Measurements from ENCODE around the gene TRIM44.

Gene TRIM44

GRCh38 chr11:35717520-35717919 is 54.9 kb downstream of the TRIM44 start:
- DNase-seq (ENCODE audit: low read depth), result no peak

GRCh38 chr11:35721651-35722282 is 59.2 kb downstream of the TRIM44 start:
- no peak for DNase-seq (ENCODE audit: low read depth)

DNA sequence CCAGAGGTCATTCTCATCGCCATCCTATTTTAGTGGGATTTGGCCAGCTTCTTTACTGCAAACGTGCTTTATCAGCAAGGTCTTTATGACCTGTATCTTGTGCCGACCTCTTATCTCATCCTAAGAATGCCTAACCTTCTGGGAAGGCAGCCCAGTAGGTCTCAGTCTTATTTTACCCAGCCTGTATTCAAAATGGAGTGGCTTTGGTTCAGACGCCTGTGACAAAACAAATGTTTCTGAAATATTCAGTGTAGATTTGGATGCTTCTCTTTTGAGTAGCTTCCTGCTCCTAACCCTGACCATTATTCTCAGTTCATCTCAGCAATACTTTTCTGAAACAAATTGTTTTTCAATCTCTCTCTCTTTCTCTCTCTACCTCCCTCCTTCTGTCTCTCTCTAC is 60.1 kb downstream of the TRIM44 start:
- DNase-seq (ENCODE audit: low read depth), result no peak

DNA sequence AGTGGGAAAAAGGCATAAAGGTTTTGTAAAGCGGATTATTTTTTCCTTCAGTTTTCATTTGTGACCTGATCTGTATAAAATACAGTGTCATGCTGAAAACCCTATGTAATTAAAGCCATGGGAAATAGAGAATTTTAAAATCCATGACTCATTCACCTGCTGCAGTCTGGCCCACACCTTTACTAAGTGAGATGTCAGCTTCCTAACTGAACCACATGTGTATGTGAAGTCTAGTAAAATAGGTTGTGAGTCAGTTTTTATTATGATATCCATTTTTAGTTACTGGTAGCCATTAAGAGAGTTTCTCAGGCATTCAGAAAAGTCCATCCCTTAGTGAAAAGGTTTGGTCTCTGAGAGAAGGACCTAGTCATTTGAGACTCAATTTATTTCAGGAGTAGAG is 60.9 kb downstream of the TRIM44 start:
- no peak for DNase-seq (ENCODE audit: low read depth)

DNA sequence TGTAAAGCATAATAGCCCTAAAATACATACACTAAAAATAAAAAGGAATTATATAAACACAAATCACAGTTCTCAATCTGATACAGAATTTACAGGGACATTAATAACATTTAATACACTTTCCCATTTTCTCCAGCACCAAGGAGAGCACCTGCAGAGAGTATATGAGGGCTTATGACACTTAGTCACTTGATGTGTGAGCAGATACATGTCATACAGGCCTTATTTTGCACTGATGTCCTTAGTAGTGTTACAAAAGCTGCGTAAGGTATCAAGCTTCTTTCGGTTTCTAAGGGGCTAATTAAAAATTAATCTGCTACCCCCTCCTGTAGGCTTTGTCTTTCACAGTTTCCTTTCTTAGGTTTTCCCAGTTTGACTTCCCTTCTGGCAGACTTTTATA is 61.3 kb downstream of the TRIM44 start:
- no peak for DNase-seq (ENCODE audit: low read depth)

- DNase-seq (ENCODE audit: low read depth), result no peak
Observed at GRCh38 chr11:35725885-35726284, 63.3 kb downstream of the TRIM44 start.

DNA sequence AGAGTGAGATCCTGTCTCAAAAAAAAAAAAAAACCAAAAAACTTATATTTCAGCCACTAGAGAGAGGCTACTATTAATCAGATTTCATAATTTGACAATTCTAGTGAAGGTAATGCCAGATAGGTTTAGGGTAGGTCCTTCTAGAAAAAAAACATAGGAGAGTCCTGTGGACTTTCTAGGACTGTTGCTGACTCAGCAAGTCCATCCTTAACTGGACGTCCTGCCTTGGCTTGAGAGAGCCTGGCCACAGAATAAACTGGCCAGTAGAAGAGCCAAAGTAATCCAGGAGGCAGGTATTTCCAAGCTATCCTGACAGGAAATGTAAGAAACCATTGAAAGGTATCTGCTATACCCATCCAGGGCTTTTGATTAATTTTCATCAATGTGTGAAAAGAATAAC is 64.6 kb downstream of the TRIM44 start:
- no peak for DNase-seq (ENCODE audit: low read depth)

GRCh38 chr11:35730254-35730653 is 67.7 kb downstream of the TRIM44 start:
- DNase-seq (ENCODE audit: low read depth), result no peak

DNA sequence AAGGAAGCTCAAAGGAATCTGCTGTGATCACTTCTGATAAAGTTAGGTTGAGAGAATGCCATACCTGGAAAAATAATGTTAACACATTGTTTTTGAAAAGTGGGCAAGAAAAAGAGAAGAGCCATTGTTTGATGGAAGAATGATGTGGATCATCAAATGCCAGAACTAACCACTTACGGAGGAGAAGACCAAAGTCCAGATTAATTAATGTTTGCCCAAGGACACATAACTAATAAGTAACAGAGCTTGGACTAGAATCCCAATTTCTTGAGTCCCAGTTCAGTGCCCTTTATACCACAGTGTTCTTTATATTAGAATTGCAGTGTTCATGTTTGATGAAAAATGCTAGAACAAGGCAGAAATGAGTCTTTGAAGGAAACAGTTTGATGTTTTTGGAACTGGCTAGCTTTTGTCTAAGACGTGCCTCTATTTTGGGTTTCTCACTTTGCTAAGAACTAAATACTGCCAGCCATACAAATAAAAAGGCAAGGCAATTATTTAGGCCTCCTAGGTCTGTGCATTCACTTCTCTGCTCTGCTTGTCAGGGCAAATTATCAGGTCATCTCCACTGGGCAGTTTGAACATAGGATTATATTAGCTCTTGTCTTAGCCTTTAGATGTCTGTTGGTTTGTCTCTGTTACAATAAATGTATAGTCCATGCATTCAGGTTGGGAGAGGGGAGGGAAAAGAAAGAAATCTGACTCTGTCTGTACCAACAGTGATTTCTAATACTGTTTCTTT is 72.3 kb downstream of the TRIM44 start:
- no peak for DNase-seq (ENCODE audit: low read depth)

DNA sequence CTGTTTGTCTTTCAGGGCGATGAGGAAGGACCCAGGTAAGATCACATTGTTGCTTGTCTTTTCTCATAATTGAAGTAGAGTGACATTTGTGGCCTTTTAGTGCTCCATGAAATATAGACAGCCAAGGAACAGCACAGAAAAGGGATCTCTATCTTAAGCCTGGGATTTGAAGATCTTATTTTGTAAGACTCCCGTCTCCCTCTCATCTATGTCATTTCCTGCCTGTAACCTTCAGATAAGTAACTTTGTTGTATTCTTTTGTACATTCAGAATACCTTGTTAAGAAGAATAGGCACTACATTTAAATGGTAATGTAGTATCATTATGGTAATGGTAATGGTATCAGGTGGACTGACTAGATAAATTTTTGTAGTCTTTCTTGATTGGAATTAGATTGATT is 72.8 kb downstream of the TRIM44 start:
- no peak for DNase-seq (ENCODE audit: low read depth)

GRCh38 chr11:35735903-35736302 is 73.3 kb downstream of the TRIM44 start:
- no peak for DNase-seq (ENCODE audit: low read depth)

GRCh38 chr11:35736952-35737351 is 74.4 kb downstream of the TRIM44 start:
- DNase-seq (ENCODE audit: low read depth), result no peak

DNA sequence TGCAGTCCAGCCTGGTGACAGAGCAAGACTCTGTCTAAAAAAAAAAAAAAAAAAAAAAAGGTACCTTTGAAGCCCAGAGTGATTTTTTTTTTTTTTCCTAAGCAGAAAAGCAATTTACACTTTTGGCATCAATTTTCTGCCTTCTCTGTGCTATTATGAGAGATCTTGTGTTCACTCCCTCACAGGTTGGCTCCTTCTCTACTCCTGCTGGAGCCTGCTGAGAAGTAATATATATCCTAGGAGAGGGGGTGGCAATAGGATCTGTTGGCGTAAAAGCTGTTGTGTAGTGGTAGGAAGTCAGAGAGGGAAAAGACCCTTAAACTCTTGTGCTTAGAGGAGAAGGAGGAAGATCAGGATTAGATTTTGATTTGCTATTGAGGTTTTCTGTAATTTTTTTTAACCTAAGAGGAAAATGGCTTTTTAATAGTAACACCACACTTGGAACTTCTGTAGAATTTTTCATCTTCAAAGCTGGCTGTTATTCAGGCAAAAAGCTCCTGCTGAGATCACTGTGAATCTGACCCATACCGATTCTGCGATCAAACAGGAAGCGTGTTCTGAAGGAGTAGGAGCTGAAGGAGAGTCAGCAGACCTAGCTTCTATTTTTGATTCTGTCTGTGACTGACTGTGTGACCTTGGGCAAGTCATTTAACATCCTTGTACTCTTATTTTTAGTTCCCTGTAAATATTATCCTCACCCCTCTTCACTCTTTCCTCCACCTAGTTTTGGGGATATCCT is 77.7 kb downstream of the TRIM44 start:
- DNase-seq (ENCODE audit: low read depth), result no peak

DNA sequence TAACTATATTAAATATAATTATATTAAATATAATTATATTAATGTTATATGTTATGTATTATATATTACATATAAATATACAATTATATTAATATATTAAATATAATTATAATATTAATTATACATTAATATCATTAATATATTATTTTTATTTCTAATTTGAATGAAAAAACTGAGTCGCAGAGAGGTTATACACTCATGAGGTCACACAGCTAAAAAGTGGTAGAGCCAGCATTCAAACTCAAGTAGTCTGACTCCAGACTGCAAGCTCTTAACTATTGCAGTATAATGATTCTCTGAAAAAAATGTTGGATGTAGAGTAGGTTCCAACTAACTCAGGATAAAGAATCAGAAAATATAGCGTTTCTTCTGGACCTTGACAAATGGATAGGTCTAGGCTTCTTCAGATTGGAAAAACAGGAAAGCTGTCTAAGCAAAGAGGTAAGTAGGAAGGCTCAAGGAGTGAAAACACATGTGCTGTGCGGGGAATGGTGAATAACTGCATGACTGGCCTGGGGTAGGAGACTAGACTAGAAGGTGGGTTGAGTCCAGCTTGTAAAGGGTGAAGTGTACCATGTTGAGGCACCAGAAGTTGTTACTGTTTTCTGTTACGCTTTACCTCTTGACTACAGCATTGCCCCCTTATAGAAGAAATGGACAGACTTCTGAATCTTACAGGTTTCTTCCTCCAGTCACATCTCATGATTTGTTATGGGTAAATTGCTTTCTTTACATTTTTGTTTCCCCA is 80.3 kb downstream of the TRIM44 start:
- no peak for DNase-seq (ENCODE audit: low read depth)

GRCh38 chr11:35746356-35747153 is 84.0 kb downstream of the TRIM44 start:
- no peak for DNase-seq (ENCODE audit: low read depth)

- DNase-seq (ENCODE audit: low read depth), result no peak
Observed at GRCh38 chr11:35747668-35748067, 85.1 kb downstream of the TRIM44 start.

GRCh38 chr11:35748644-35749043 is 86.1 kb downstream of the TRIM44 start:
- no peak for DNase-seq (ENCODE audit: low read depth)

DNA sequence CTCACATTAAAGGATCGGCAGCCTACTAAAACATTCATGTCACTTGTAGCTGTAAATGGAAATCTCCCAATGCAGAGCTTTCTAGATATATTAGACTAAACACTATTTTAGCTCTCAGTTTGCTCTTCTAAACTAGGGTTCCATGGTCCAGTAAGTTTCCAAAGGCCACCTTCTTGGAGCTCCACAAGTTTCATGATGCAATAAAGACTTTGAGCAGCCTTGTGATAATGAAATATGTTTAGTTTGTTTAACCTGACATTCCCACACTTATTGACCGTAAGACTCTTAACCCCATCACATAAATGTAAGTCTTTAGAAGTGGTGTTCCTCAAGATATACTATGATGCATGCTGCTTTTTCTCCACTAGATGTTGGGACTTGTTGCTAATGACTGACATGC is 87.7 kb downstream of the TRIM44 start:
- DNase-seq (ENCODE audit: low read depth), result no peak

GRCh38 chr11:35750981-35751663 is 88.5 kb downstream of the TRIM44 start:
- no peak for DNase-seq (ENCODE audit: low read depth)

GRCh38 chr11:35751664-35752061 is 89.1 kb downstream of the TRIM44 start:
- no peak for DNase-seq (ENCODE audit: low read depth)

DNA sequence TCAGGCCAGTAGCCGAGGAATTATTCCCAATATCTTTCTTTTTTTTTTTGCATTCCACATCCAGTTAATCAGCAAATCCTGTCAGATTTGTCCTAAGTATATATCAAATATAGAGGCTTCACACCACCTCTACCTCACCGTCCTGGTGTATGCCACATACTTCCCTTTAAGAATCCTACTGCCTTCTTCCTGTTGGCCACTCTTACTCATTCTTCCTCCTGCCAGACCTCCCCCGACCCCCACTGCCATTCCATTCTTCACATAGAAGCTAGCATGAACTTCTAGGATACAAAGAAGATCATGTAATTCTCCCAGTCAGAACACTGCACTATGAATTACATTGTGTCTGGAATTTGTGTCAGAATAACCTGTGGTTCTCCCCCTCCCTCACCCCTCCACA is 89.5 kb downstream of the TRIM44 start:
- DNase-seq (ENCODE audit: low read depth), result no peak

Data from stimulated activated CD8-positive, alpha-beta memory T cell treated with anti-CD3 and anti-CD28 coated beads, Interleukin-12 subunit alpha, Interleukin-12 subunit beta, amount 100 ng/mL, for 4 hours (primary cell).